Trophoblast cell (in vitro differentiated cells and primary cell): Measurements from ENCODE around the gene TIMP3.
A peak's percentile ranks its signal among the peaks of the same experiment; 100 is the strongest.

Experiments
- DNase-seq, 2 donors: peaks; one replicate each; pipeline ENCODE4 v3.0.0-alpha.2; 2016
- H2AFZ ChIP-seq: 2 replicates; pipeline ENCODE4 v1.6.1; 2013; ENCODE audit warnings: low read length, moderate library complexity, mild to moderate bottlenecking; ENCODE audit not compliant: insufficient read depth, poor library complexity
- H2AK5ac ChIP-seq: 2 replicates; pipeline ENCODE4 v1.6.1; 2013; ENCODE audit warnings: mild to moderate bottlenecking, low read length
- H2BK120ac ChIP-seq: 2 replicates; pipeline ENCODE4 v1.6.1; 2013; ENCODE audit warnings: low read length, mild to moderate bottlenecking, moderate library complexity; ENCODE audit not compliant: insufficient read depth, poor library complexity
- H2BK12ac ChIP-seq: 2 replicates; pipeline ENCODE4 v1.6.1; 2013; ENCODE audit warnings: mild to moderate bottlenecking, low read length, moderate library complexity
- H2BK5ac ChIP-seq: 2 replicates; pipeline ENCODE4 v1.6.1; 2013; ENCODE audit warnings: low read length, low read depth, moderate library complexity, mild to moderate bottlenecking; ENCODE audit not compliant: poor library complexity
- H3K14ac ChIP-seq: 2 replicates; pipeline ENCODE4 v1.6.1; 2013; ENCODE audit warnings: mild to moderate bottlenecking, low read length
- H3K18ac ChIP-seq: 2 replicates; pipeline ENCODE4 v1.6.1; 2013; ENCODE audit warnings: mild to moderate bottlenecking, low read length
- H3K23ac ChIP-seq: 2 replicates; pipeline ENCODE4 v1.6.1; 2013; ENCODE audit warnings: low read length
- H3K27ac ChIP-seq: 2 replicates; pipeline ENCODE4 v1.5.1; 2013; ENCODE audit warnings: low read depth, mild to moderate bottlenecking, inconsistent platforms, low read length, moderate library complexity
- H3K27me3 ChIP-seq: 2 replicates; pipeline ENCODE4 v1.6.1; 2013; ENCODE audit warnings: inconsistent platforms, mild to moderate bottlenecking, low read length, moderate library complexity; ENCODE audit not compliant: insufficient read depth
- H3K36me3 ChIP-seq, 2 experiments: 1 replicate in 1 of 2; 2 replicates in 1 of 2; pipeline ENCODE4 v1.6.1; 2013; ENCODE audit warnings: low read length in 2 of 2, mild to moderate bottlenecking in 2 of 2, moderate library complexity in 1 of 2; ENCODE audit not compliant: insufficient read depth in 2 of 2, control insufficient read depth in 1 of 2
- H3K4ac ChIP-seq: 2 replicates; pipeline ENCODE4 v1.6.1; 2013; ENCODE audit warnings: low read depth, mild to moderate bottlenecking, low read length, moderate library complexity
- H3K4me1 ChIP-seq, 2 experiments: 1 replicate in 1 of 2; 2 replicates in 1 of 2; pipeline ENCODE4 v1.6.1; 2013; ENCODE audit warnings: low read length in 2 of 2, mild to moderate bottlenecking in 2 of 2, moderate library complexity in 1 of 2; ENCODE audit not compliant: insufficient read depth in 2 of 2, control insufficient read depth in 1 of 2
- H3K4me2 ChIP-seq: 2 replicates; pipeline ENCODE4 v1.6.1; 2013; ENCODE audit warnings: inconsistent platforms, mild to moderate bottlenecking, low read length, moderate library complexity
- H3K4me3 ChIP-seq: 2 replicates; pipeline ENCODE4 v1.5.1; 2013; ENCODE audit warnings: mild to moderate bottlenecking, low read depth, low read length, inconsistent platforms
- H3K79me1 ChIP-seq: one replicate; pipeline ENCODE4 v1.6.1; 2013; ENCODE audit warnings: low read length
- H3K79me2 ChIP-seq: 2 replicates; pipeline ENCODE4 v1.6.1; 2013; ENCODE audit warnings: low read length, mild to moderate bottlenecking; ENCODE audit not compliant: control insufficient read depth, insufficient read depth, poor library complexity
- H3K9ac ChIP-seq: 2 replicates; pipeline ENCODE4 v1.6.1; 2013; ENCODE audit warnings: mild to moderate bottlenecking, low read length
- H3K9me3 ChIP-seq: 2 replicates; pipeline ENCODE4 v1.6.1; 2013; ENCODE audit warnings: low read depth, mild to moderate bottlenecking, control low read depth, inconsistent platforms, low read length; ENCODE audit not compliant: insufficient read depth
- H4K12ac ChIP-seq: 2 replicates; pipeline ENCODE4 v1.6.1; 2013; ENCODE audit warnings: low read depth, mild to moderate bottlenecking, low read length, moderate library complexity
- H4K8ac ChIP-seq: 2 replicates; pipeline ENCODE4 v1.6.1; 2013; ENCODE audit warnings: low read depth, mild to moderate bottlenecking, low read length, moderate library complexity
- H4K91ac ChIP-seq: one replicate; pipeline ENCODE4 v1.6.1; 2013; ENCODE audit warnings: low read depth, mild to moderate bottlenecking, low read length, moderate library complexity
- WGBS: extraction: QIAGEN DNeasy Blood & Tissue Kit; methylation state at CpG from one replicate; pipeline ENCODE4 v1.1.7; 2013; ENCODE audit warnings: missing lambda C conversion rate; ENCODE audit not compliant: insufficient read length, insufficient coverage; ENCODE audit errors: extremely low coverage; 5-methylcytosine and 5-hydroxymethylcytosine counted together

Gene TIMP3

DNA sequence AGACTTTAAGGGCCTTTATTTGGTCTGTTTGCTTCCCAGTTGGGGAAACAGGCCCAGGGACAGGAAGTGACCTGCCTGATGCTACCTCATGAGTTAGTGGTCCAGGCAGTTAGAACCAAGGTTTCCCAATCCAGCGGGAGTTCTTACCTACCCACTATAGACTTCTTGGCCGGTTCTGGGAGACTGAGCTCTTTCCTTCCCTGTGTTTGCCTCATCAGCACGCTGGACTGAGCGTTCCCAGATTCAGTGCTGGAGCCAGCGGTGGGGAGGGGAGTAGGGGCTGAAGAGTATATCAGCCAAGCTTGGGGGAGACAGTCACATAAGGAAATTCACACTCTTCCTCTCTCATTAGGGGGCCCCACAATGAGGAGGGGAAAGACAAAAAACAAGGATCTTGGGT is 27.1 kb downstream of the TIMP3 start:
- Histone ChIP-seq H2BK120ac (no peak overlapping the region), H2BK5ac (no peak overlapping the region), H3K14ac (no peak overlapping the region), H3K9ac (no peak overlapping the region), H2AK5ac (no peak overlapping the region), H3K4me3 (no peak overlapping the region), H4K12ac (no peak overlapping the region), H3K4ac (no peak overlapping the region), H4K91ac (no peak overlapping the region), H3K18ac (no peak overlapping the region), H2BK12ac (no peak overlapping the region), H3K79me1 (no peaks in the 10 kb centered on the region), H3K36me3 (peaks cover 44 to 60% of the 10 kb centered on the region in 2 experiments), H3K79me2 (no peaks in the 10 kb centered on the region), H3K9me3 (no peaks in the 10 kb centered on the region), H3K27me3 (no peaks in the 10 kb centered on the region), H3K4me2 (no peak overlapping the region), H2AFZ (no peak overlapping the region), H3K23ac (no peak overlapping the region), H4K8ac (no peak overlapping the region), H3K27ac (no peak overlapping the region), H3K4me1 (peaks cover 0 to 5% of the 10 kb centered on the region in 2 experiments)
- peak in 1 of 2 donors; percentile 43 for DNase-seq
- no CpG with 5 or more reads among the region's 5 CpGs for WGBS

DNA sequence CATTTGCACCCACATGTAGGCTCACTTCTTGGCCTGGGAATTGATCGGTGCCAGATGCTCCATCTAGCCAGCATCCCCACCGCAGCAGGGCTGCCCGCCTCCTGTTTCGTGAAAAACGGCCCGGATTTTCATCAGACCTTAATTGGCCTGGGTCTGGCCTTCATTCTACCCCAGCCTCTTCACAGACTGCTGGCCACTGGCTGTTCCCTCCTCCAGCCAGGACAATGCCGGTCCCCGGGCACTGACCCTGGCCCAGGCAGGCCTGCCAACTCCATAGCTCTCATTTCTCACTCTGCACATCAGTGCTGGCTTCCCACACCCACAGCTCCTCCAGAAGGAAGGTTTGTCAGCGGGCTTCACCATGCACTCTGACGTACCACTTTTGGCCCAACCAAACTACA is 27.9 kb downstream of the TIMP3 start:
- Histone ChIP-seq H3K27me3 (no peaks in the 10 kb centered on the region), H2AK5ac (no peak overlapping the region), H2AFZ (no peak overlapping the region), H3K36me3 (peaks cover 46 to 63% of the 10 kb centered on the region in 2 experiments), H3K4me3 (no peak overlapping the region), H3K9me3 (no peaks in the 10 kb centered on the region), H3K79me2 (no peaks in the 10 kb centered on the region), H4K91ac (no peak overlapping the region), H3K14ac (no peak overlapping the region), H3K79me1 (no peaks in the 10 kb centered on the region), H3K4ac (no peak overlapping the region), H4K12ac (no peak overlapping the region), H4K8ac (no peak overlapping the region), H3K23ac (no peak overlapping the region), H2BK120ac (no peak overlapping the region), H3K18ac (peak overlapping the region; percentile 21), H3K27ac (no peak overlapping the region), H3K4me2 (no peak overlapping the region), H2BK5ac (no peak overlapping the region), H3K4me1 (peaks cover 0 to 5% of the 10 kb centered on the region in 2 experiments), H3K9ac (no peak overlapping the region), H2BK12ac (no peak overlapping the region)
- WGBS, result no CpG with 5 or more reads among the region's 10 CpGs
- DNase-seq, result no peak

DNA sequence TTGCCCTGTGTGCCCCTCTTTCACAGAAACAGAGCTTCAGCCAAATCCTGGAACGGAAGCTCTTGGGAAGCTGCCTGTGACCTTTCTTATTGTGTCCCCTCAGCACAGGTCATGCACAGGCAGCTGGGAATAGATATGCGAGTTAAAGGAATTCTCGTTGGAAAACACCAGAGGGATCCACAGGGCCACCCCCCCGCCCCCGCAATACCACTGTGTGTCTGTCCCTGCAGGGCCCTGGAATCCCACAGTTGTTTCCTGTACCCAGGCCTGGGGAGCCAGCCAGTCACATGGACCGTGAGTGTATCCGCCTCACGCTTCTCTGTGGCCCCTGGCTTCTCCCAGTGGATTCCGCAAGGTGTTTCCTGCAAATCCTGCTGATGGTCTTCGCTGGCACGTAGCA is 29.0 kb downstream of the TIMP3 start:
- Histone ChIP-seq H3K79me1 (no peaks in the 10 kb centered on the region), H2BK120ac (no peak overlapping the region), H4K12ac (no peak overlapping the region), H3K9me3 (no peaks in the 10 kb centered on the region), H2AFZ (no peak overlapping the region), H2BK5ac (no peak overlapping the region), H4K8ac (no peak overlapping the region), H3K4ac (no peak overlapping the region), H3K4me3 (no peak overlapping the region), H3K4me1 (peaks cover 0 to 5% of the 10 kb centered on the region in 2 experiments), H4K91ac (no peak overlapping the region), H3K27ac (no peak overlapping the region), H3K23ac (no peak overlapping the region), H3K4me2 (no peak overlapping the region), H3K9ac (no peak overlapping the region), H2BK12ac (no peak overlapping the region), H3K27me3 (no peaks in the 10 kb centered on the region), H3K14ac (no peak overlapping the region), H3K18ac (no peak overlapping the region), H3K36me3 (peaks cover 44 to 68% of the 10 kb centered on the region in 2 experiments), H2AK5ac (no peak overlapping the region), H3K79me2 (no peaks in the 10 kb centered on the region)
- no CpG with 5 or more reads among the region's 11 CpGs for WGBS
- peak in 1 of 2 donors; percentile 42 for DNase-seq

DNA sequence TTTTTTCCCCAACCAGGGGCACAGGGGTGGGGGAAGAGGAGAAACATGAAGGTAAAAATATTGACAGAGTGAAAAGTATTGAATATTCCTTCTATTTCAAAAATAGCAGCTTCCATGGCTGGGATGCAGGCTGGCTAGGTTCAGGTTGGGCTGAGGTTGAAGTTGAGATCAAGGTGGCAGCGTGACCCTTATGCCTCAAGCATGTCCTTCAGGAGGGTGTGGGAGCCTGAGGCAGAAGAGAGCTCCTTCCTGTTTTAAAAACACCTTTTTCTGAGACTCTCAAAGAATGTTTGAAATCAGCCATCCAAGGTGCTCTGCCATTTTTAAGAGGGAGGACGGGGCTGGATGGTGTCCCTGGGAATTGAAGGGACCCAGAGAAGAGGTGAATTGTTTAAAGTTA is 29.5 kb downstream of the TIMP3 start:
- H3K27ac ChIP-seq, result no peak overlapping the region
- H2BK120ac ChIP-seq, result no peak overlapping the region
- no peak overlapping the region for H4K12ac ChIP-seq
- H3K9me3 ChIP-seq, result no peaks in the 10 kb centered on the region
- H4K8ac ChIP-seq, result no peak overlapping the region
- no peak overlapping the region for H2AK5ac ChIP-seq
- no peak overlapping the region for H3K18ac ChIP-seq
- no peak overlapping the region for H3K23ac ChIP-seq
- H3K14ac ChIP-seq, result no peak overlapping the region
- H3K36me3 ChIP-seq, result peaks cover 44 to 68% of the 10 kb centered on the region in 2 experiments
- no peaks in the 10 kb centered on the region for H3K79me1 ChIP-seq
- H3K27me3 ChIP-seq, result no peaks in the 10 kb centered on the region
- peak in 1 of 2 donors; percentile 68 for DNase-seq
- no peak overlapping the region for H2AFZ ChIP-seq
- no peak overlapping the region for H2BK5ac ChIP-seq
- no peak overlapping the region for H3K9ac ChIP-seq
- H3K4me3 ChIP-seq, result no peak overlapping the region
- H3K79me2 ChIP-seq, result no peaks in the 10 kb centered on the region
- H4K91ac ChIP-seq, result no peak overlapping the region
- no peak overlapping the region for H3K4me2 ChIP-seq
- no peak overlapping the region for H3K4ac ChIP-seq
- peaks cover 0 to 5% of the 10 kb centered on the region in 2 experiments for H3K4me1 ChIP-seq
- no peak overlapping the region for H2BK12ac ChIP-seq
- WGBS, result no CpG with 5 or more reads among the region's 2 CpGs
